Measurements from ENCODE around the gene ABHD17C.

ABHD17C gene

DNA sequence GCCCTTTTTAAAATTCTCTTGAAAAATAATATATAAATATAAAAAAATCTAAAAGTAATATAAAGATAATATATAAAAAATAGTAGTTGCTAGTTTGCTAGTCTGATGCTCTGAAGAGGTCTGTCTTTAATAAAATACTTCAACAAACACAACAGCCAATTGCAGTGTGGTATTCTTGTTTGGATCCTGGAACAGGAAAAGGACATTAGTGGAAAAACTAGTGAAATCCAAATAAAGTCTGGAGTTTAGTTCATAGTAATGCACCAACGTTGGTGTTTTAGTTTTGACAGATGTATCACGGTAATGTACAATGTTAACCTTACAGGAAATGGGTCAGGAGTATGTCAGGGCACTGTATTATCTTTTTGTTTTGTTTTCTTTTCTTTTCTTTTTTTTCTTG lies 58.1 kb downstream of the ABHD17C start:
- no peak overlapping the region for H2AFZ ChIP-seq (ENCODE audit: low read depth, low read length, severe bottlenecking)
- no peaks in the 10 kb centered on the region for H4K20me1 ChIP-seq (ENCODE audit: low read depth, low read length)
- no peak for TF ChIP-seq EZH2phosphoT487 (conservative IDR thresholded peaks at IDR 0.05; ENCODE audit: low read length)
- TF ChIP-seq, protein P1, sequence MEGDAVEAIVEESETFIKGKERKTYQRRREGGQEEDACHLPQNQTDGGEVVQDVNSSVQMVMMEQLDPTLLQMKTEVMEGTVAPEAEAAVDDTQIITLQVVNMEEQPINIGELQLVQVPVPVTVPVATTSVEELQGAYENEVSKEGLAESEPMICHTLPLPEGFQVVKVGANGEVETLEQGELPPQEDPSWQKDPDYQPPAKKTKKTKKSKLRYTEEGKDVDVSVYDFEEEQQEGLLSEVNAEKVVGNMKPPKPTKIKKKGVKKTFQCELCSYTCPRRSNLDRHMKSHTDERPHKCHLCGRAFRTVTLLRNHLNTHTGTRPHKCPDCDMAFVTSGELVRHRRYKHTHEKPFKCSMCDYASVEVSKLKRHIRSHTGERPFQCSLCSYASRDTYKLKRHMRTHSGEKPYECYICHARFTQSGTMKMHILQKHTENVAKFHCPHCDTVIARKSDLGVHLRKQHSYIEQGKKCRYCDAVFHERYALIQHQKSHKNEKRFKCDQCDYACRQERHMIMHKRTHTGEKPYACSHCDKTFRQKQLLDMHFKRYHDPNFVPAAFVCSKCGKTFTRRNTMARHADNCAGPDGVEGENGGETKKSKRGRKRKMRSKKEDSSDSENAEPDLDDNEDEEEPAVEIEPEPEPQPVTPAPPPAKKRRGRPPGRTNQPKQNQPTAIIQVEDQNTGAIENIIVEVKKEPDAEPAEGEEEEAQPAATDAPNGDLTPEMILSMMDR (IDR thresholded peaks at IDR 0.05; ENCODE audit: insufficient read depth, low read length, poor library complexity, severe bottlenecking), result no peak
- no peak overlapping the region for H3K27ac ChIP-seq (ENCODE audit: low read depth, low read length)
- no peak overlapping the region for H3K9ac ChIP-seq (ENCODE audit: low read length)
- no peak overlapping the region for H3K4me3 ChIP-seq (ENCODE audit: insufficient read depth, low read length, poor library complexity, severe bottlenecking)
- H3K36me3 ChIP-seq (ENCODE audit: low read length), result no peaks in the 10 kb centered on the region
- no peaks in the 10 kb centered on the region for H3K27me3 ChIP-seq (ENCODE audit: low read length)
- H3F3A ChIP-seq (ENCODE audit: insufficient read depth), result no peaks in the 10 kb centered on the region
- H3K4me2 ChIP-seq (ENCODE audit: low read depth, low read length, poor library complexity, severe bottlenecking), result no peak overlapping the region
- no peaks in the 10 kb centered on the region for H3K9me3 ChIP-seq (ENCODE audit: insufficient read depth, low read length)
- H3K79me2 ChIP-seq (ENCODE audit: insufficient read depth, low read length), result no peaks in the 10 kb centered on the region
- no peaks in the 10 kb centered on the region for H3K9me2 ChIP-seq (replicated peaks; ENCODE audit: insufficient read depth, low read length)

DNA sequence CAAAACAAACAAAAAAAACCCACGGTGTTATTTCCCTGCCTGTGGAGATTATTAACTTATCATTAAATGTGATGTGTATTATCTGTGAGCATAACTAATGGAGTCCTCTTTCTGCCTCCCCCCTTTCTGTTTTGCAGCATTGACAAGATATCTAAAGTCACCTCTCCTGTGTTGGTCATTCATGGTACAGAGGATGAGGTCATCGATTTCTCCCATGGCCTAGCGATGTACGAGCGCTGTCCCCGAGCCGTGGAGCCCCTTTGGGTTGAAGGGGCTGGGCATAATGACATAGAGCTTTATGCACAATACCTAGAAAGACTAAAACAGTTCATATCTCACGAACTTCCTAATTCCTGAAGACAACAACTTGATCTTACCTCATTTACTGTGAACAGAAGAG lies 58.9 kb downstream of the ABHD17C start:
- H2AFZ ChIP-seq (ENCODE audit: low read depth, low read length, severe bottlenecking), result no peak overlapping the region
- no peaks in the 10 kb centered on the region for H3F3A ChIP-seq (ENCODE audit: insufficient read depth)
- TF ChIP-seq, protein P1 (IDR thresholded peaks at IDR 0.05; ENCODE audit: insufficient read depth, low read length, poor library complexity, severe bottlenecking), result no peak
- TF ChIP-seq EZH2phosphoT487 (conservative IDR thresholded peaks at IDR 0.05; ENCODE audit: low read length), result no peak
- no peaks in the 10 kb centered on the region for H3K36me3 ChIP-seq (ENCODE audit: low read length)
- no peak overlapping the region for H3K4me2 ChIP-seq (ENCODE audit: low read depth, low read length, poor library complexity, severe bottlenecking)
- no peaks in the 10 kb centered on the region for H4K20me1 ChIP-seq (ENCODE audit: low read depth, low read length)
- no peaks in the 10 kb centered on the region for H3K9me3 ChIP-seq (ENCODE audit: insufficient read depth, low read length)
- no peaks in the 10 kb centered on the region for H3K9me2 ChIP-seq (replicated peaks; ENCODE audit: insufficient read depth, low read length)
- no peak overlapping the region for H3K4me3 ChIP-seq (ENCODE audit: insufficient read depth, low read length, poor library complexity, severe bottlenecking)
- no peak overlapping the region for H3K27ac ChIP-seq (ENCODE audit: low read depth, low read length)
- H3K79me2 ChIP-seq (ENCODE audit: insufficient read depth, low read length), result no peaks in the 10 kb centered on the region
- no peak overlapping the region for H3K9ac ChIP-seq (ENCODE audit: low read length)
- no peaks in the 10 kb centered on the region for H3K27me3 ChIP-seq (ENCODE audit: low read length)

DNA sequence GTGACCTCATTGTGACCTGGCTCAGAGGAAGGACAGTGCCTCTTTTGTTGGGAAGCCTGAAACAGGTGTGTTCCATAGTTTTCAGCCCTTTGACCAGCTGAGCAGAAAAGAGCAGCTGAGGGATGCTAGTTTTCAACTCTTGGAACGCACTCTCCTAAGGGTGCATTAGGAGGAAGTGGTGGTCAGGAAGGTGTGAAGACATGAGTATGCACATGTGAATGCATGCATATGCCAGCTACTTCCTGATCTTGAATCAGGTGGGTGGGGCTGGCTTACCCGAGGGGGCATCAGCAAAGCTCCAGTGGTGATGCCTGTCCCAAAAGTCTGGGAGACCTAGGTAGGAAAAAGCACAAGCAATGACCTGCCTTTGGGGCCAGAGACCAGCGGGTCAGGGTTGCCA lies 60.8 kb downstream of the ABHD17C start:
- H3F3A ChIP-seq (ENCODE audit: insufficient read depth), result no peaks in the 10 kb centered on the region
- no peak overlapping the region for H2AFZ ChIP-seq (ENCODE audit: low read depth, low read length, severe bottlenecking)
- no peak overlapping the region for H3K9ac ChIP-seq (ENCODE audit: low read length)
- no peaks in the 10 kb centered on the region for H3K9me2 ChIP-seq (replicated peaks; ENCODE audit: insufficient read depth, low read length)
- TF ChIP-seq, protein P1 (IDR thresholded peaks at IDR 0.05; ENCODE audit: insufficient read depth, low read length, poor library complexity, severe bottlenecking), result no peak
- no peak for TF ChIP-seq EZH2phosphoT487 (conservative IDR thresholded peaks at IDR 0.05; ENCODE audit: low read length)
- no peaks in the 10 kb centered on the region for H3K27me3 ChIP-seq (ENCODE audit: low read length)
- H3K36me3 ChIP-seq (ENCODE audit: low read length), result no peaks in the 10 kb centered on the region
- H3K4me2 ChIP-seq (ENCODE audit: low read depth, low read length, poor library complexity, severe bottlenecking), result no peak overlapping the region
- H3K9me3 ChIP-seq (ENCODE audit: insufficient read depth, low read length), result no peaks in the 10 kb centered on the region
- H4K20me1 ChIP-seq (ENCODE audit: low read depth, low read length), result no peaks in the 10 kb centered on the region
- H3K79me2 ChIP-seq (ENCODE audit: insufficient read depth, low read length), result no peaks in the 10 kb centered on the region
- no peak overlapping the region for H3K27ac ChIP-seq (ENCODE audit: low read depth, low read length)
- no peak overlapping the region for H3K4me3 ChIP-seq (ENCODE audit: insufficient read depth, low read length, poor library complexity, severe bottlenecking)

Data from SU-DHL-6 (cell line).